Neural cell (in vitro differentiated cells): ENCODE data around the gene TJP1. TPM values are rescaled to one million over a fixed set of nuclear protein-coding genes. Genes with fewer than 3 reads are reported as not detected.

Source experiments
- H2AFZ ChIP-seq: fragments of 200-600, 300-800 bp; sonication (generic), shearing (Covaris generic); 2 replicates; pipeline ENCODE4 v1.6.0; 2014; ENCODE audit warnings: low read depth, mild to moderate bottlenecking, antibody characterized with exemption, low read length, moderate library complexity
- H3F3A ChIP-seq: fragments of 200-600 bp; shearing (Covaris generic); 2 replicates; pipeline ENCODE4 v1.6.1; 2016; ENCODE audit warnings: mild to moderate bottlenecking, moderate library complexity, mixed read lengths, antibody characterized with exemption, low read length; ENCODE audit not compliant: insufficient read depth, poor library complexity, severe bottlenecking
- H3K27ac ChIP-seq: fragments of 200-600, 300-800 bp; sonication (generic), shearing (Covaris generic); 2 replicates; pipeline ENCODE4 v1.5.1; 2014; ENCODE audit warnings: mild to moderate bottlenecking, low read length, moderate library complexity
- H3K27me3 ChIP-seq: fragments of 300-800, 200-600 bp; sonication (generic), shearing (Covaris generic); 2 replicates; pipeline ENCODE4 v1.6.0; 2014; ENCODE audit warnings: mild to moderate bottlenecking, low read depth, low read length, moderate library complexity; ENCODE audit not compliant: insufficient read depth
- H3K36me3 ChIP-seq: fragments of 300-800, 200-600 bp; sonication (generic), shearing (Covaris generic); 2 replicates; pipeline ENCODE4 v1.5.1; 2014; ENCODE audit warnings: mild to moderate bottlenecking, antibody characterized with exemption, low read length, moderate library complexity; ENCODE audit not compliant: insufficient read depth
- H3K4me2 ChIP-seq: fragments of 300-800, 200-600 bp; sonication (generic), shearing (Covaris generic); 2 replicates; pipeline ENCODE4 v1.6.0; 2014; ENCODE audit warnings: mild to moderate bottlenecking, low read length
- H3K4me3 ChIP-seq: fragments of 300-800, 200-600 bp; sonication (generic), shearing (Covaris generic); 2 replicates; pipeline ENCODE4 v1.5.1; 2014; ENCODE audit warnings: mild to moderate bottlenecking, low read length, moderate library complexity
- H3K79me2 ChIP-seq: fragments of 200-600 bp; shearing (Covaris generic); replicated peaks from 2 replicates; pipeline ENCODE4 v1.6.0; 2014; ENCODE audit warnings: mild to moderate bottlenecking, low read length, moderate library complexity; ENCODE audit not compliant: insufficient read depth
- H3K9ac ChIP-seq: fragments of 300-800, 200-600 bp; sonication (generic), shearing (Covaris generic); 2 replicates; pipeline ENCODE4 v1.6.1; 2016; ENCODE audit warnings: mild to moderate bottlenecking, low read length, mixed read lengths
- H3K9me2 ChIP-seq: fragments of 200-600 bp; shearing (Covaris generic); 2 replicates; pipeline ENCODE4 v1.6.1; 2016; ENCODE audit warnings: mild to moderate bottlenecking, low read length, mixed read lengths; ENCODE audit not compliant: insufficient read depth
- H3K9me3 ChIP-seq: fragments of 200-600, 300-800 bp; sonication (generic), shearing (Covaris generic); 2 replicates; pipeline ENCODE4 v1.6.1; 2016; ENCODE audit warnings: mild to moderate bottlenecking, mixed run types, low read length, moderate library complexity, mixed read lengths
- H4K20me1 ChIP-seq: fragments of 200-600 bp; shearing (Covaris generic); 2 replicates; pipeline ENCODE4 v1.6.1; 2016; ENCODE audit warnings: mild to moderate bottlenecking, mixed run types; ENCODE audit not compliant: insufficient read depth
- EP300 ChIP-seq: fragments of 450-650 bp; conservative IDR thresholded peaks from 2 replicates; pipeline ENCODE4 v1.6.1; 2014; ENCODE audit warnings: antibody characterized with exemption, mild to moderate bottlenecking, moderate library complexity; ENCODE audit not compliant: poor library complexity, severe bottlenecking
- EZH2 ChIP-seq: fragments of 200-600, 300-800 bp; shearing (Covaris generic), sonication (generic); IDR thresholded peaks from 2 replicates; pipeline ENCODE4 v1.6.1; 2014; ENCODE audit warnings: antibody characterized with exemption, low read length, borderline replicate concordance, mild to moderate bottlenecking; ENCODE audit not compliant: insufficient read depth, poor library complexity, severe bottlenecking
- MXI1 ChIP-seq: fragments of 450-650 bp; conservative IDR thresholded peaks from 2 replicates; pipeline ENCODE4 v1.6.1; 2014; ENCODE audit warnings: antibody characterized with exemption, mild to moderate bottlenecking; ENCODE audit not compliant: poor library complexity, severe bottlenecking
- POLR2AphosphoS5 ChIP-seq: IDR thresholded peaks from 2 replicates; pipeline ENCODE4 v1.6.1; 2012
- RAD21 ChIP-seq: fragments of 450-650 bp; conservative IDR thresholded peaks from 2 replicates; pipeline ENCODE4 v1.6.1; 2014; ENCODE audit warnings: antibody characterized with exemption, mild to moderate bottlenecking, moderate library complexity
- SMC3 ChIP-seq: fragments of 450-650 bp; conservative IDR thresholded peaks from 2 replicates; pipeline ENCODE4 v1.6.1; 2014; ENCODE audit warnings: antibody characterized with exemption, mild to moderate bottlenecking, moderate library complexity; ENCODE audit not compliant: poor library complexity
- TAF1 ChIP-seq: IDR thresholded peaks from 2 replicates; pipeline ENCODE4 v1.6.1; 2012; ENCODE audit warnings: low read depth
- polyA plus RNA-seq: library from polyadenylated mRNA; depleted of rRNA; stranded (reverse); fragments of >200 nt; gene quantifications from 2 replicates; pipeline ENCODE4 v1.2.3, GENCODE V29; 2014
- TF ChIP-seq, protein P1 (sequence below): IDR thresholded peaks from 2 replicates; pipeline ENCODE4 v1.6.1; 2012; ENCODE audit warnings: borderline replicate concordance
- TF ChIP-seq, protein P2 (sequence below): fragments of 450-650 bp; IDR thresholded peaks from 2 replicates; pipeline ENCODE4 v1.5.1; 2014; ENCODE audit warnings: antibody characterized with exemption, mild to moderate bottlenecking, moderate library complexity; ENCODE audit not compliant: poor library complexity, severe bottlenecking

The TJP1 gene
- polyA plus RNA-seq, 1 donor from 2014 or later: 6.2 TPM

DNA sequence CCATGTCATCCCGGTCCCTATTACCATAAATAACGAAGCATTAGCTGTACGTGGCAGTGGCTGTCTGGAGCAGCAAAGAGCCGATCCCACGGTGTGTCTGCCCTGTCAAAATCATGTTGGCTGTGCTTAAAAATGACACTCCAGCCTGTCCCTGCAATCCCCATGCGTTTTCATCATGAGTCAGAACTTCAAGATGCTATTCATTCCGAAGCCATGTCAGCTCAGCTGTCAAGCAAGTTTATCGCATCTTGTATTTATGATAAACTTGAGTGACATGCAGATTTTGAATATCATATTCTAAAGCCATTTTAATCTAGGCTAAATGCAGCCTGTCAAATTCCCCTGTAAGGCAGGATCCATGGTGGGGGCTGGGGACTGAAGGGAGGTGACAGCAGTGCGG lies 152.4 kb downstream of the TJP1 start:
- Histone ChIP-seq H3K27ac (peak overlapping the region; percentile 39), H3K27me3 (peaks cover 4% of the 10 kb centered on the region), H3K9me2 (no peaks in the 10 kb centered on the region), H3K79me2 (no peaks in the 10 kb centered on the region), H3K36me3 (no peaks in the 10 kb centered on the region), H4K20me1 (no peaks in the 10 kb centered on the region), H3K9ac (no peak overlapping the region), H3K4me2 (no peak overlapping the region), H2AFZ (no peak overlapping the region), H3F3A (no peaks in the 10 kb centered on the region), H3K4me3 (peak overlapping the region; percentile 41), H3K9me3 (no peaks in the 10 kb centered on the region)
- TF ChIP-seq MXI1: peak; percentile 38
- TF ChIP-seq RAD21: peak; percentile 23
- TF ChIP-seq EZH2: no peak
- TF ChIP-seq, protein P1, sequence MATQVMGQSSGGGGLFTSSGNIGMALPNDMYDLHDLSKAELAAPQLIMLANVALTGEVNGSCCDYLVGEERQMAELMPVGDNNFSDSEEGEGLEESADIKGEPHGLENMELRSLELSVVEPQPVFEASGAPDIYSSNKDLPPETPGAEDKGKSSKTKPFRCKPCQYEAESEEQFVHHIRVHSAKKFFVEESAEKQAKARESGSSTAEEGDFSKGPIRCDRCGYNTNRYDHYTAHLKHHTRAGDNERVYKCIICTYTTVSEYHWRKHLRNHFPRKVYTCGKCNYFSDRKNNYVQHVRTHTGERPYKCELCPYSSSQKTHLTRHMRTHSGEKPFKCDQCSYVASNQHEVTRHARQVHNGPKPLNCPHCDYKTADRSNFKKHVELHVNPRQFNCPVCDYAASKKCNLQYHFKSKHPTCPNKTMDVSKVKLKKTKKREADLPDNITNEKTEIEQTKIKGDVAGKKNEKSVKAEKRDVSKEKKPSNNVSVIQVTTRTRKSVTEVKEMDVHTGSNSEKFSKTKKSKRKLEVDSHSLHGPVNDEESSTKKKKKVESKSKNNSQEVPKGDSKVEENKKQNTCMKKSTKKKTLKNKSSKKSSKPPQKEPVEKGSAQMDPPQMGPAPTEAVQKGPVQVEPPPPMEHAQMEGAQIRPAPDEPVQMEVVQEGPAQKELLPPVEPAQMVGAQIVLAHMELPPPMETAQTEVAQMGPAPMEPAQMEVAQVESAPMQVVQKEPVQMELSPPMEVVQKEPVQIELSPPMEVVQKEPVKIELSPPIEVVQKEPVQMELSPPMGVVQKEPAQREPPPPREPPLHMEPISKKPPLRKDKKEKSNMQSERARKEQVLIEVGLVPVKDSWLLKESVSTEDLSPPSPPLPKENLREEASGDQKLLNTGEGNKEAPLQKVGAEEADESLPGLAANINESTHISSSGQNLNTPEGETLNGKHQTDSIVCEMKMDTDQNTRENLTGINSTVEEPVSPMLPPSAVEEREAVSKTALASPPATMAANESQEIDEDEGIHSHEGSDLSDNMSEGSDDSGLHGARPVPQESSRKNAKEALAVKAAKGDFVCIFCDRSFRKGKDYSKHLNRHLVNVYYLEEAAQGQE: peak; percentile 25
- TF ChIP-seq POLR2AphosphoS5: peak; percentile 89
- peak; percentile 98 for TF ChIP-seq EP300
- TF ChIP-seq SMC3: no peak

DNA sequence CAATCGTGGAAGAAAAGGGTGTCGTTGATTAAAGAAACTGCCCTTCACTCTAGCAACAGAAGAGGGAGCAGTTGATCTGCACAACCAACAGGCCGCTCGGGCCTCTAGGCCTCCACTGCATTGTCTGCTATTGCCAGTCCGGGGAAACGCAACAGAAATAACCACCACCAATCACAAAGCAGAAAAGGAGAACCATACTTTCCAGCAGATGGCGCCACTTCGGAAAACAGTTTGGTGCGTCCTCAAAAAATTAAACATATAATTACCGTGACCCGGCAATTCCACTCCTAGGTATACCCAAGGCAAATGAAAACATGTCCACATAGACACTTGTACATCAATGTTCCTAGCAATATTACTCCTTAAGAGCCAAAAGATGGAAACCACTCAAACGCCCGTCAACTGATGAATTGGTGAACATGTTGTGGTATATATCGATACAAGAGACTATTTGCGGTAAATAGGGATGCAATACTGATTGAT lies 154.1 kb downstream of the TJP1 start:
- no peak overlapping the region for H3K27ac ChIP-seq
- H3K4me2 ChIP-seq: no peak overlapping the region
- H3K79me2 ChIP-seq: no peaks in the 10 kb centered on the region
- no peaks in the 10 kb centered on the region for H3K9me3 ChIP-seq
- H2AFZ ChIP-seq: no peak overlapping the region
- TF ChIP-seq, protein P2, sequence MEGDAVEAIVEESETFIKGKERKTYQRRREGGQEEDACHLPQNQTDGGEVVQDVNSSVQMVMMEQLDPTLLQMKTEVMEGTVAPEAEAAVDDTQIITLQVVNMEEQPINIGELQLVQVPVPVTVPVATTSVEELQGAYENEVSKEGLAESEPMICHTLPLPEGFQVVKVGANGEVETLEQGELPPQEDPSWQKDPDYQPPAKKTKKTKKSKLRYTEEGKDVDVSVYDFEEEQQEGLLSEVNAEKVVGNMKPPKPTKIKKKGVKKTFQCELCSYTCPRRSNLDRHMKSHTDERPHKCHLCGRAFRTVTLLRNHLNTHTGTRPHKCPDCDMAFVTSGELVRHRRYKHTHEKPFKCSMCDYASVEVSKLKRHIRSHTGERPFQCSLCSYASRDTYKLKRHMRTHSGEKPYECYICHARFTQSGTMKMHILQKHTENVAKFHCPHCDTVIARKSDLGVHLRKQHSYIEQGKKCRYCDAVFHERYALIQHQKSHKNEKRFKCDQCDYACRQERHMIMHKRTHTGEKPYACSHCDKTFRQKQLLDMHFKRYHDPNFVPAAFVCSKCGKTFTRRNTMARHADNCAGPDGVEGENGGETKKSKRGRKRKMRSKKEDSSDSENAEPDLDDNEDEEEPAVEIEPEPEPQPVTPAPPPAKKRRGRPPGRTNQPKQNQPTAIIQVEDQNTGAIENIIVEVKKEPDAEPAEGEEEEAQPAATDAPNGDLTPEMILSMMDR: peak; percentile 51
- TF ChIP-seq TAF1 (no peak), RAD21 (peak; percentile 32), EP300 (no peak), MXI1 (no peak), POLR2AphosphoS5 (no peak), SMC3 (peak; percentile 30)
- TF ChIP-seq, protein P1: no peak
- no peaks in the 10 kb centered on the region for H3F3A ChIP-seq
- no peaks in the 10 kb centered on the region for H3K27me3 ChIP-seq
- H4K20me1 ChIP-seq: no peaks in the 10 kb centered on the region
- H3K9me2 ChIP-seq: no peaks in the 10 kb centered on the region
- H3K4me3 ChIP-seq: no peak overlapping the region
- no peaks in the 10 kb centered on the region for H3K36me3 ChIP-seq
- no peak overlapping the region for H3K9ac ChIP-seq
